ENCODE data around the gene ZNF107. TPM values are rescaled to one million over a fixed set of nuclear protein-coding genes. Genes with fewer than 3 reads are reported as not detected.

Gene ZNF107
- total RNA-seq, 1 donor from 2014 or later: 7.8 TPM

DNA sequence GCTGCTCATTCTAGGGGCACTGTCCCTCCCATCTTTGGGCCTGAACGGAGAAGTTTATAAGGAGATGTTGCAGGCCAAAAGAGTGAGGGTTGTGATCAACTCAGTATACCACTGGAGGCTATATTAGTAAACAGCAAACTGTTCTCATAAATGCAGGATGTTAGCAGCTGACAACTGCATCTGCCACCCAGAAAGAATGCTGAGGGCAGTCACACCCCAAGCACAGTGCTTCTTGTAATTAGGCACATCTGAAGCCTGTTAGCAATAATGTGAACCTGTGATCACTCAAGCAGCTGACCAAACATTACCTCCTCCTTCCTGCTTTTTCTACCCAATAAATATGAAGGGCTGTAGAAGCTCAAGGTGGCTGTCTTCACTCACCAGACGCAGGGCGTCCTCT lies 89.9 kb downstream of the ZNF107 start:
- FAIRE-seq (no peak), DNase-seq (ENCODE audit: low read depth) (no peak)
- H3K4me1 Mint-ChIP-seq (ENCODE audit: low read depth, unreplicated experiment): no peaks in the 10 kb centered on the region
- no peak overlapping the region for H3K4me3 Mint-ChIP-seq (ENCODE audit: unreplicated experiment)
- H3K36me3 Mint-ChIP-seq (ENCODE audit: low read depth, unreplicated experiment): no peaks in the 10 kb centered on the region
- TF ChIP-seq, protein P1, sequence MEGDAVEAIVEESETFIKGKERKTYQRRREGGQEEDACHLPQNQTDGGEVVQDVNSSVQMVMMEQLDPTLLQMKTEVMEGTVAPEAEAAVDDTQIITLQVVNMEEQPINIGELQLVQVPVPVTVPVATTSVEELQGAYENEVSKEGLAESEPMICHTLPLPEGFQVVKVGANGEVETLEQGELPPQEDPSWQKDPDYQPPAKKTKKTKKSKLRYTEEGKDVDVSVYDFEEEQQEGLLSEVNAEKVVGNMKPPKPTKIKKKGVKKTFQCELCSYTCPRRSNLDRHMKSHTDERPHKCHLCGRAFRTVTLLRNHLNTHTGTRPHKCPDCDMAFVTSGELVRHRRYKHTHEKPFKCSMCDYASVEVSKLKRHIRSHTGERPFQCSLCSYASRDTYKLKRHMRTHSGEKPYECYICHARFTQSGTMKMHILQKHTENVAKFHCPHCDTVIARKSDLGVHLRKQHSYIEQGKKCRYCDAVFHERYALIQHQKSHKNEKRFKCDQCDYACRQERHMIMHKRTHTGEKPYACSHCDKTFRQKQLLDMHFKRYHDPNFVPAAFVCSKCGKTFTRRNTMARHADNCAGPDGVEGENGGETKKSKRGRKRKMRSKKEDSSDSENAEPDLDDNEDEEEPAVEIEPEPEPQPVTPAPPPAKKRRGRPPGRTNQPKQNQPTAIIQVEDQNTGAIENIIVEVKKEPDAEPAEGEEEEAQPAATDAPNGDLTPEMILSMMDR (IDR thresholded peaks at IDR 0.05; ENCODE audit: insufficient read depth, low read depth, low read length): no peak
- TF ChIP-seq EZH2 (IDR thresholded peaks at IDR 0.05; ENCODE audit: insufficient read depth, low read length): no peak
- Histone ChIP-seq H2AFZ (ENCODE audit: low read depth, low read length) (no peak overlapping the region), H3K27me3 (ENCODE audit: insufficient read depth, low read length) (no peaks in the 10 kb centered on the region), H3K9ac (ENCODE audit: low read length) (no peak overlapping the region), H3K27ac (ENCODE audit: low read depth, low read length) (no peak overlapping the region), H3K36me3 (ENCODE audit: insufficient read depth, low read length) (no peaks in the 10 kb centered on the region), H3K9me3 (ENCODE audit: insufficient read depth, low read depth, low read length) (no peaks in the 10 kb centered on the region), H4K20me1 (ENCODE audit: insufficient read depth, low read length) (no peaks in the 10 kb centered on the region), H3K4me1 (ENCODE audit: insufficient read depth, low read length) (no peaks in the 10 kb centered on the region), H3K79me2 (ENCODE audit: insufficient read depth, low read length) (no peaks in the 10 kb centered on the region), H3K4me2 (ENCODE audit: low read length) (no peak overlapping the region), H3K4me3 (ENCODE audit: insufficient read depth, low read depth, low read length) (no peak overlapping the region)
- H3K27me3 Mint-ChIP-seq (ENCODE audit: low read depth, unreplicated experiment): no peaks in the 10 kb centered on the region
- H3K27ac Mint-ChIP-seq (ENCODE audit: unreplicated experiment): no peak overlapping the region
- peaks cover 6% of the 10 kb centered on the region for H3K9me3 Mint-ChIP-seq (ENCODE audit: unreplicated experiment)

DNA sequence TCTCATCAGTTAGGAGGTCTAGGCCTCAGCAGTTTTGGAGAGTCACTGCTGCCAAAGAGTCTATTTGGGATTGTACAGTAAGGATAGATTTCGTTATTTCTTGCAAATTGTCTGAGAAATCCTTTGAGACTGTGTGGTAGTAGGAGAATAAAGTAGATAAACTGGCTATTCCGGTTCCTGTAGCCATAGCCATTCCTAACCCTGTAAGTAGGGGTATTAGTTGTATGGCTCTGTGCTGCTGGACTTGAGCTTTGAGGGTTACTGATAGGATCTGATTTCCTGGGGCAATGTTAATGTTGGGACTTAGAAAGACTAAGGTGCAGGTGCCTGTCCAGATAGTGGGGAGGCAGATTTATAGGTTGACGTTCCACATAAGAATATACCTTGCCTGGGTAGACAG lies 92.2 kb downstream of the ZNF107 start:
- Mint-ChIP-seq H3K4me1 (ENCODE audit: low read depth, unreplicated experiment) (no peaks in the 10 kb centered on the region), H3K27me3 (ENCODE audit: low read depth, unreplicated experiment) (no peaks in the 10 kb centered on the region), H3K4me3 (ENCODE audit: unreplicated experiment) (no peak overlapping the region), H3K27ac (ENCODE audit: unreplicated experiment) (no peak overlapping the region), H3K9me3 (ENCODE audit: unreplicated experiment) (peaks cover 3% of the 10 kb centered on the region), H3K36me3 (ENCODE audit: low read depth, unreplicated experiment) (no peaks in the 10 kb centered on the region)
- H3K27me3 ChIP-seq (ENCODE audit: insufficient read depth, low read length): no peaks in the 10 kb centered on the region
- no peaks in the 10 kb centered on the region for H3K9me3 ChIP-seq (ENCODE audit: insufficient read depth, low read depth, low read length)
- no peak overlapping the region for H2AFZ ChIP-seq (ENCODE audit: low read depth, low read length)
- H3K79me2 ChIP-seq (ENCODE audit: insufficient read depth, low read length): no peaks in the 10 kb centered on the region
- no peak overlapping the region for H3K4me2 ChIP-seq (ENCODE audit: low read length)
- no peaks in the 10 kb centered on the region for H4K20me1 ChIP-seq (ENCODE audit: insufficient read depth, low read length)
- H3K27ac ChIP-seq (ENCODE audit: low read depth, low read length): no peak overlapping the region
- TF ChIP-seq EZH2 (IDR thresholded peaks at IDR 0.05; ENCODE audit: insufficient read depth, low read length): no peak
- TF ChIP-seq, protein P1 (IDR thresholded peaks at IDR 0.05; ENCODE audit: insufficient read depth, low read depth, low read length): no peak
- DNase-seq (ENCODE audit: low read depth) (no peak), FAIRE-seq (no peak)
- H3K4me3 ChIP-seq (ENCODE audit: insufficient read depth, low read depth, low read length): no peak overlapping the region
- no peak overlapping the region for H3K9ac ChIP-seq (ENCODE audit: low read length)
- H3K4me1 ChIP-seq (ENCODE audit: insufficient read depth, low read length): no peaks in the 10 kb centered on the region
- H3K36me3 ChIP-seq (ENCODE audit: insufficient read depth, low read length): no peaks in the 10 kb centered on the region

Small RNA genes lying within 50 kb of the gene (microRNA-seq; reads per million reads assigned to microRNA genes)
- gene MIR6839: not detected

Other genes with a start within 250 kb of the ZNF107 start
- gene ZNF680, start 103.1 kb upstream of the ZNF107 start, total RNA-seq: 5.6 and 7.1 TPM in 2 replicates
- 3.5 and 5.7 TPM in 2 replicates for gene ZNF138, start 128.3 kb downstream of the ZNF107 start, total RNA-seq
- gene ZNF273, start 237.1 kb downstream of the ZNF107 start, total RNA-seq: 3.5 and 5.0 TPM in 2 replicates